Activated CD4-positive, alpha-beta T cell treated with anti-CD3 and anti-CD28 coated beads for 4 hours (primary cell): ENCODE measurements around the gene TNFSF13B.

Experiments used
- DNase-seq, 2 donors: peaks; one replicate each; pipeline ENCODE4 v3.0.0-alpha.2; 2020

Gene TNFSF13B

GRCh38 chr13:108352599-108352998 lies 83.1 kb downstream of the TNFSF13B start:
- DNase-seq, result no peak

GRCh38 chr13:108357228-108357627 lies 87.7 kb downstream of the TNFSF13B start:
- no peak for DNase-seq
